ENCODE data around the gene GALNT4. TPM values are rescaled to one million over a fixed set of nuclear protein-coding genes. Genes with fewer than 3 reads are reported as not detected.

GALNT4 gene
- total and polyA plus RNA-seq, 2 of the 13 experiments (the other 11 are each of a cell fraction or from before 2014, with no cell fraction given), result 4.9 to 6.8 TPM

GRCh38 chr12:89516633-89517032 is 8.0 kb downstream of the GALNT4 start (continued):
- TF ChIP-seq, protein P1, sequence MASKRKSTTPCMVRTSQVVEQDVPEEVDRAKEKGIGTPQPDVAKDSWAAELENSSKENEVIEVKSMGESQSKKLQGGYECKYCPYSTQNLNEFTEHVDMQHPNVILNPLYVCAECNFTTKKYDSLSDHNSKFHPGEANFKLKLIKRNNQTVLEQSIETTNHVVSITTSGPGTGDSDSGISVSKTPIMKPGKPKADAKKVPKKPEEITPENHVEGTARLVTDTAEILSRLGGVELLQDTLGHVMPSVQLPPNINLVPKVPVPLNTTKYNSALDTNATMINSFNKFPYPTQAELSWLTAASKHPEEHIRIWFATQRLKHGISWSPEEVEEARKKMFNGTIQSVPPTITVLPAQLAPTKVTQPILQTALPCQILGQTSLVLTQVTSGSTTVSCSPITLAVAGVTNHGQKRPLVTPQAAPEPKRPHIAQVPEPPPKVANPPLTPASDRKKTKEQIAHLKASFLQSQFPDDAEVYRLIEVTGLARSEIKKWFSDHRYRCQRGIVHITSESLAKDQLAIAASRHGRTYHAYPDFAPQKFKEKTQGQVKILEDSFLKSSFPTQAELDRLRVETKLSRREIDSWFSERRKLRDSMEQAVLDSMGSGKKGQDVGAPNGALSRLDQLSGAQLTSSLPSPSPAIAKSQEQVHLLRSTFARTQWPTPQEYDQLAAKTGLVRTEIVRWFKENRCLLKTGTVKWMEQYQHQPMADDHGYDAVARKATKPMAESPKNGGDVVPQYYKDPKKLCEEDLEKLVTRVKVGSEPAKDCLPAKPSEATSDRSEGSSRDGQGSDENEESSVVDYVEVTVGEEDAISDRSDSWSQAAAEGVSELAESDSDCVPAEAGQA (IDR thresholded peaks at IDR 0.05; ENCODE audit: low read depth), result no peak
- TF ChIP-seq, protein P1 (CRISPR knock-in tag; IDR thresholded peaks at IDR 0.05; ENCODE audit: borderline replicate concordance), result no peak
- TF ChIP-seq HOXD1 (CRISPR knock-in tag; IDR thresholded peaks at IDR 0.05), result no peak
- no peak for TF ChIP-seq ZNF180 (CRISPR knock-in tag; IDR thresholded peaks at IDR 0.05; ENCODE audit: borderline replicate concordance, low read depth)

- CTCF ChIA-PET (ENCODE audit: low intra/inter-chr PET ratio, low total read pairs), result no interaction called here
- POLR2A ChIA-PET, result no interaction called here
- Histone ChIP-seq H3K36me3 (replicated peaks in 1 of 2; ENCODE audit: control insufficient read depth in 1 of 2, insufficient read depth in 2 of 2, low read length in 2 of 2) (no peaks in the 10 kb centered on the region), H4K20me1 (ENCODE audit: insufficient read depth, low read length) (no peaks in the 10 kb centered on the region), H3K9me3 (ENCODE audit: low read length) (no peaks in the 10 kb centered on the region), H3K4me3 (replicated peaks in 1 of 3; ENCODE audit: insufficient read depth in 1 of 3, low read depth in 2 of 3, low read length in 3 of 3) (no peak overlapping the region), H3K9ac (ENCODE audit: insufficient read depth, low read depth, low read length) (no peak overlapping the region), H3K27me3 (ENCODE audit: control insufficient read depth in 1 of 2, insufficient read depth in 2 of 2, low read length in 2 of 2) (no peaks in the 10 kb centered on the region), H3K27ac (ENCODE audit: extremely low read length, insufficient read depth, low read length) (no peak overlapping the region), H3K79me2 (ENCODE audit: insufficient read depth, low read length) (peaks cover 3% of the 10 kb centered on the region), H3K4me1 (ENCODE audit: insufficient read depth, low read length) (peaks cover 20% of the 10 kb centered on the region), H3K4me2 (ENCODE audit: low read depth, low read length) (no peak overlapping the region), H2AFZ (ENCODE audit: low read length) (no peak overlapping the region)
- no peak for FAIRE-seq
- 97% methylated on average over 1 of the region's 1 CpG for WGBS (ENCODE audit: low lambda C conversion rate)
- no TSS peak for BruUV-seq (replicated peaks)
- in situ Hi-C loops (cut with HindIII; ENCODE audit: extremely low pct_ligation_motif_present, low pct_unique_long_range_greater_than_20kb) (no loop called here), intact Hi-C loops (cut with micrococcal nuclease; ENCODE audit: unreplicated experiment) (no loop called here)
- ATAC-seq, result no peak
- no peak for DNase-seq (ENCODE audit: low spot score)
- no peak for TF ChIP-seq ZNF616 (CRISPR knock-in tag; IDR thresholded peaks at IDR 0.05; ENCODE audit: low read depth)
- TF ChIP-seq RELA (CRISPR knock-in tag; IDR thresholded peaks at IDR 0.05), result no peak
- TF ChIP-seq ZNF737 (CRISPR knock-in tag; IDR thresholded peaks at IDR 0.05; ENCODE audit: borderline replicate concordance), result no peak
- no peak for TF ChIP-seq HIVEP1 (CRISPR knock-in tag; IDR thresholded peaks at IDR 0.05)
- no peak for TF ChIP-seq SIX4 (CRISPR knock-in tag; IDR thresholded peaks at IDR 0.05)
- TF ChIP-seq, protein P2, sequence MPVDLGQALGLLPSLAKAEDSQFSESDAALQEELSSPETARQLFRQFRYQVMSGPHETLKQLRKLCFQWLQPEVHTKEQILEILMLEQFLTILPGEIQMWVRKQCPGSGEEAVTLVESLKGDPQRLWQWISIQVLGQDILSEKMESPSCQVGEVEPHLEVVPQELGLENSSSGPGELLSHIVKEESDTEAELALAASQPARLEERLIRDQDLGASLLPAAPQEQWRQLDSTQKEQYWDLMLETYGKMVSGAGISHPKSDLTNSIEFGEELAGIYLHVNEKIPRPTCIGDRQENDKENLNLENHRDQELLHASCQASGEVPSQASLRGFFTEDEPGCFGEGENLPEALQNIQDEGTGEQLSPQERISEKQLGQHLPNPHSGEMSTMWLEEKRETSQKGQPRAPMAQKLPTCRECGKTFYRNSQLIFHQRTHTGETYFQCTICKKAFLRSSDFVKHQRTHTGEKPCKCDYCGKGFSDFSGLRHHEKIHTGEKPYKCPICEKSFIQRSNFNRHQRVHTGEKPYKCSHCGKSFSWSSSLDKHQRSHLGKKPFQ (CRISPR knock-in tag; IDR thresholded peaks at IDR 0.05; ENCODE audit: insufficient replicate concordance), result no peak
- TF ChIP-seq, protein P3, sequence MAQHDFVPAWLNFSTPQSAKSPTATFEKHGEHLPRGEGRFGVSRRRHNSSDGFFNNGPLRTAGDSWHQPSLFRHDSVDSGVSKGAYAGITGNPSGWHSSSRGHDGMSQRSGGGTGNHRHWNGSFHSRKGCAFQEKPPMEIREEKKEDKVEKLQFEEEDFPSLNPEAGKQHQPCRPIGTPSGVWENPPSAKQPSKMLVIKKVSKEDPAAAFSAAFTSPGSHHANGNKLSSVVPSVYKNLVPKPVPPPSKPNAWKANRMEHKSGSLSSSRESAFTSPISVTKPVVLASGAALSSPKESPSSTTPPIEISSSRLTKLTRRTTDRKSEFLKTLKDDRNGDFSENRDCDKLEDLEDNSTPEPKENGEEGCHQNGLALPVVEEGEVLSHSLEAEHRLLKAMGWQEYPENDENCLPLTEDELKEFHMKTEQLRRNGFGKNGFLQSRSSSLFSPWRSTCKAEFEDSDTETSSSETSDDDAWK (CRISPR knock-in tag; IDR thresholded peaks at IDR 0.05), result no peak
- TF ChIP-seq NKX3-1 (CRISPR knock-in tag; IDR thresholded peaks at IDR 0.05), result no peak
- TF ChIP-seq KDM6A (CRISPR knock-in tag; IDR thresholded peaks at IDR 0.05; ENCODE audit: low read depth), result no peak
- no peak for TF ChIP-seq ZNF607 (CRISPR knock-in tag; IDR thresholded peaks at IDR 0.05; ENCODE audit: borderline replicate concordance)
These were observed 9.8 kb downstream of the GALNT4 start for GRCh38 chr12:89514751-89515150.
